ENCODE measurements around the gene AK9.

DNA sequence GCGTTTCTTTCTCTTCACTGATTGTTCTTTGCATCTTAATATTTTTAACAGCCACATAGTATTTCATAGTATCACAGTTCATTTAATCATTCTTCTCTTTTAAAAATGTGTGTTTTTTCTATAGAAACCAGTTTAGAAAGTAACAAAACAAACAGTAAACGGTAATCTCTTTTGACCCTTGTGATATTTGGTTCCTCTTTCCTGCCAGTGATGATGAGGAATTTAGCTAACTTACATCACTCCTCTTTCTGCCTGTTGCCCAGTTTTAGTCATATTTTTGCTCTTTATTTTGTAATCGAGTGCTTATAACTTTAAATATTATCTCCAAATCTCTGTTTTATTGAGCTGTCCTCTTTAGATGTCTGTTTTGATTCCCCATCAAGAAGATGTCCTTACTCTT lies 169.9 kb downstream of the AK9 start:
- TF ChIP-seq RAD21 (conservative IDR thresholded peaks at IDR 0.05) (no peak), EP300 (conservative IDR thresholded peaks at IDR 0.05; ENCODE audit: poor library complexity, severe bottlenecking) (no peak), EZH2 (IDR thresholded peaks at IDR 0.05; ENCODE audit: borderline replicate concordance, insufficient read depth, low read length, poor library complexity, severe bottlenecking) (no peak)
- TF ChIP-seq, protein P1, sequence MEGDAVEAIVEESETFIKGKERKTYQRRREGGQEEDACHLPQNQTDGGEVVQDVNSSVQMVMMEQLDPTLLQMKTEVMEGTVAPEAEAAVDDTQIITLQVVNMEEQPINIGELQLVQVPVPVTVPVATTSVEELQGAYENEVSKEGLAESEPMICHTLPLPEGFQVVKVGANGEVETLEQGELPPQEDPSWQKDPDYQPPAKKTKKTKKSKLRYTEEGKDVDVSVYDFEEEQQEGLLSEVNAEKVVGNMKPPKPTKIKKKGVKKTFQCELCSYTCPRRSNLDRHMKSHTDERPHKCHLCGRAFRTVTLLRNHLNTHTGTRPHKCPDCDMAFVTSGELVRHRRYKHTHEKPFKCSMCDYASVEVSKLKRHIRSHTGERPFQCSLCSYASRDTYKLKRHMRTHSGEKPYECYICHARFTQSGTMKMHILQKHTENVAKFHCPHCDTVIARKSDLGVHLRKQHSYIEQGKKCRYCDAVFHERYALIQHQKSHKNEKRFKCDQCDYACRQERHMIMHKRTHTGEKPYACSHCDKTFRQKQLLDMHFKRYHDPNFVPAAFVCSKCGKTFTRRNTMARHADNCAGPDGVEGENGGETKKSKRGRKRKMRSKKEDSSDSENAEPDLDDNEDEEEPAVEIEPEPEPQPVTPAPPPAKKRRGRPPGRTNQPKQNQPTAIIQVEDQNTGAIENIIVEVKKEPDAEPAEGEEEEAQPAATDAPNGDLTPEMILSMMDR (IDR thresholded peaks at IDR 0.05; ENCODE audit: poor library complexity, severe bottlenecking): no peak

All from neural cell (in vitro differentiated cells).